Adrenal gland (tissue), 5 donors: ENCODE measurements around the gene CCDC33.

Source experiments
- POLR2A ChIP-seq, 2 donors: fragments of 450-650 bp; IDR thresholded peaks; one replicate each; pipeline ENCODE4 v1.6.1; 2017; ENCODE audit warnings: antibody characterized with exemption in 2 of 2, mild to moderate bottlenecking in 2 of 2, moderate library complexity in 1 of 2
- TF ChIP-seq, protein P1 (sequence below), 6 experiments: fragments of 450-650 bp in 4 of 6; fragments of 200-600 bp in 2 of 6; sonication (generic) in 1 of 6; IDR thresholded peaks; 1 replicate in 5 of 6; 2 replicates in 1 of 6; pipeline versions ENCODE4 v1.5.1 to v1.8.0; 2016 to 2021; ENCODE audit warnings: antibody characterized with exemption in 6 of 6, mild to moderate bottlenecking in 2 of 6, moderate library complexity in 1 of 6
- donor health status: DM: no; HTN: no; CAD: no.

DNA sequence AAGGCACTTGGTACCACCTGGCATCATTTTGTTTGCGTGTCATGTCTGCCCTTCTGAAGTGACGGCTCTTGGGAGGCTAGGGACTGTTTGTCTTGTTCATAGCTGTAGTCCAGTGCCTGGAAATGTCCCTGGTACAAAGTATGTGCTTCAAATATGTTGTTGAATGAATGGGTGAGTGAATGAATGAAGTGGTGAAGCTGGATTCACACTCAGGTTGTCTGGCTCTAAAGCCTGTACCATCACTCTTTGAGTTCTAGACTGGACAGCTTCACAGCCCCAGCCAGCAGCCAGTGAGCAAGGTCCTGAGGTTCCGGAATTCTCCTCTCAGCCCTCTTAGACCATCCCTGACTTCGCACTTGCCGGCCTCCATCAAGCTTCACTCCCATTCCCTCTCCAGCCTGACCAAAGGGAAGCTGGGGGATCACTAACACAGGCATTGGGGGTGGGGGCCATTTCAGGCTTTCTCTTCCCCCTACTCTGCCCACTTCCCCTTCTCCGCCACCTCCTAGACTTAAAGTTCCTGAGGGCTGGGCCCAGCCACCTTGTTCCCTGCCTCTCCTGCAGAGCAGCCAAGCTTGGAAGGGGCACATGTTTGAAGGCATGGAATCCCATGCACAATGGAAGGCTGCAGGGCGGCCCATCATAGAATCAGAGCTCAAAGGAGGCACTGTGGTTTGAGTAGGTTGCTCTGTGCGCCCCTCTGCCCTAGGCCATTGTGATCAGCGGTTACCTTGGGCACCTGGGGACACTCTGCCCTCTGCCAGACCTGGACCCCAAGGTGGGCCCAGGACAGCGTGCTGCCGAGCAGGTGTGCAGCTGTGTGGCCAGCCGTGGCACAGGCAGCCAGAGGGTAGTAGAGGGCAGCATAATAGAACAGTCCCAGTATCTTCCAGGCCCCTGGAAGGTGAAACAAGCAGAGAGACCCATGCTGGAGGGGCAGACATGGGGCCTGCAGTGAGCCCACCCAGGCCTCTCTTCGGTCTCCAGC lies 41.3 kb upstream of the CCDC33 start:
- TF ChIP-seq, protein P1, sequence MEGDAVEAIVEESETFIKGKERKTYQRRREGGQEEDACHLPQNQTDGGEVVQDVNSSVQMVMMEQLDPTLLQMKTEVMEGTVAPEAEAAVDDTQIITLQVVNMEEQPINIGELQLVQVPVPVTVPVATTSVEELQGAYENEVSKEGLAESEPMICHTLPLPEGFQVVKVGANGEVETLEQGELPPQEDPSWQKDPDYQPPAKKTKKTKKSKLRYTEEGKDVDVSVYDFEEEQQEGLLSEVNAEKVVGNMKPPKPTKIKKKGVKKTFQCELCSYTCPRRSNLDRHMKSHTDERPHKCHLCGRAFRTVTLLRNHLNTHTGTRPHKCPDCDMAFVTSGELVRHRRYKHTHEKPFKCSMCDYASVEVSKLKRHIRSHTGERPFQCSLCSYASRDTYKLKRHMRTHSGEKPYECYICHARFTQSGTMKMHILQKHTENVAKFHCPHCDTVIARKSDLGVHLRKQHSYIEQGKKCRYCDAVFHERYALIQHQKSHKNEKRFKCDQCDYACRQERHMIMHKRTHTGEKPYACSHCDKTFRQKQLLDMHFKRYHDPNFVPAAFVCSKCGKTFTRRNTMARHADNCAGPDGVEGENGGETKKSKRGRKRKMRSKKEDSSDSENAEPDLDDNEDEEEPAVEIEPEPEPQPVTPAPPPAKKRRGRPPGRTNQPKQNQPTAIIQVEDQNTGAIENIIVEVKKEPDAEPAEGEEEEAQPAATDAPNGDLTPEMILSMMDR (IDR thresholded peaks at IDR 0.05), result no peak
- TF ChIP-seq POLR2A (IDR thresholded peaks at IDR 0.05), result no peak
